HG03575 (cell line): ENCODE data around the gene ZNHIT6.

Experiments used
- ATAC-seq: cut with Tn5 transposase; IDR thresholded peaks from one replicate; pipeline ENCODE4 v1.9.1; 2021; ENCODE audit not compliant: unreplicated experiment, insufficient number of reproducible peaks, low FRiP score; ENCODE audit errors: extremely low read depth

Gene ZNHIT6

DNA sequence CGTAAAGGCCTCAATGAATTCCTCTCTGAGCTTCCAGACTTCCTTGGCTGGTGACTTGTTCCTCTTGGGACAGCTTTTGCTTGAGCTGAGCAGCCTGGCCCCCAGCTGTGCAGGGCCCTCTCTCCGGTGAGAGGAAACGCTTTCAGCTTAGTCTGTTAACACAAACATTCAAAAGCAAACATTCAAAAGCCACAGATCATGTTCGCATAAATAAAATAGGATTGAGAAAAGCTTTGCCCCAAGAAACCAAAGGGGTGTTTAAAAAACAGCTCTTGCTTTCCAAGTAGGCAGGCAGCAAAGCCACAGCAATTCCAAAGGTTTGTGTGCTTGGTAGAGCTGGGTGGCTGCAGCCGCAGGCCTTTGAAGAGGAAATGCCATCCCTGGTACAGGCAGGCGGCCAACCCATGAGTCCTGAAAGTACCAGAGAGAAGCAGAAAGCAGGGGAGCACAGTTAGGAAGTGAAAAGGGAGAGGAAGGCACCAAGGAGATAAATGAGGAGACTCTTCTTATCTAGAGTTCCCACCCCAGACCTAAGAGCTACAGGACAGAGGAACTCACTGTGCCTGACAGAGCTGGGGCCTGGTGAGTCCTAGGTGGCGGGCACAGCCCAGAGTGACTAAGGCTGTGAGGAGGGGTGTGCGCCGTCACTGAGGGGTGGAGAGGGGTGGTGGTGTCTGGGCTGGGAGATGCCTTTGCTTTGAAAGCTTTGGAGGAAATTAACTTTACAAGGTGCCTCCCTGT lies 79.3 kb downstream of the ZNHIT6 start:
- ATAC-seq, result no peak

DNA sequence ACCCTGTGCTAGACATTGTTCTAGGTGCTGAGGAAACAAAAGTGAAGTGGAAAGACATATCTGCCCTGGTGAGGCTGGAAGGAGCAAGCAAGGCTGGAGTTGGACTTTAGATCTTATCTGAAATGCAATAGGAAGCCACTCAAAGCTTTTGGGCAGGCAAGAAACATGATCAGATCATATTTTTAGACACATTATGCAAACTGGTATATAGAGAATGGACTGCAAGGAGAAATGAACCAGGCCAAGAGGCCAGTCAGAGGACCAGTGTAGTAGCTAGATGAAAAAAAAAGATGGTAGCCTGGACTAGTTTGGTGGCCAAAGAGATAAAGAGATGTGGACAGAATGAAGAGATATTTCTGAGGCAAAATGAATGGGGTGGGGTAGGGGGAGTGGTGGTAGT lies 81.4 kb downstream of the ZNHIT6 start:
- no peak for ATAC-seq

DNA sequence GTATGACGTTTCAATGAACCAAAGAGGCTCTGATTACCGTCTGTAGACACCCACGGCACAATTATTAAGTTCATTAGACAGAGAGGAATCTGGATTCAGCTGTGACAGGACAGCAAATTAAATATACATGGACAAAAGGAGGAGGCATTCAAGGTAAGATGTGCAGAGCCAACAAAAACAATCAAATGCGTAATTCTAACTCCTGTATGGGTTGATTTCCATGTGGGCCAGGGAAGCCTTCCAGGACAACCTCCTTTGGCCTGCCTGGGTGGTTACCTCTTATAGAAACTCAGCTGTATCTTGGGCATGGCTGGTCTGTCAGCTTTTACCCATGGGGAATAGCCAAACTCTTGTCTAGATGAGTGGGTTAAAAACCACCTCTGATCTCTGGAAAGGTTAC lies 83.9 kb downstream of the ZNHIT6 start:
- ATAC-seq, result no peak

DNA sequence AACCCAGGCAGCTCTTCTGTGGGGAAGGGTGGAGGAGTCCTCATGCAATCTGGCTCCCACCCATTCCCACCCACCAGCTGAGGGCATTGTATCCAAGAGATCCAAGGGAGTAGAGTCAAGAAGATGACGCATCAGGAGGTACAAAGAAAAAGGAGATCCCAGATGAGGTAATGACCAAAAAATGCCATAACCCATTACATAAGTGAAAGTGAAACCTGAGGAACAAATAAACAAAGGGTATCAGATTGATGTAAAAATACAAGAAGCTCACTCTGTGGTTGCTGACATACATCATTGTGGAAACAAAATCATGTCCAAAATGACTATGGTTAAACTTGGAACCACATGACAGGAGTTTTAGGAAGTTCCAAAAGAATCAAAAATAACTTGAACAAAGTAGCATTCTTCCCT lies 85.2 kb downstream of the ZNHIT6 start:
- ATAC-seq, result no peak

DNA sequence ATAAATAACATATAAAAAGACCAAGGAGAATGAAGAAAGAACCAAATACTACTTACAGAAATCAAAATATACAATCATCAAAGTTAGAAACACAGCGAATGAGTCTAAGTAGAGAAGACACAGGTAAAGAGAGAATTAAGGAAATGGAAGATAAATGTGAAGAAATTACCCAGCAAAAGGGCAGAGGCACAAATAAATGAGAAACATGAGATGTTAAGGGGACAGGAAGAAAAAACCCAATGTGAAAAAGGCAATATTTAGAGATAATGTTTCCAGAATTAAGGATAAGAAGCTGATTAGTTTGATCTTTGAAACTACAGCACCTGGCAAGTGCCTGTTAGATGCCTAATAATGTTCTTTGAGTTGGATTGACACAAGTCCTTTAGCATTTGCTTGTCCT lies 86.8 kb downstream of the ZNHIT6 start:
- no peak for ATAC-seq

DNA sequence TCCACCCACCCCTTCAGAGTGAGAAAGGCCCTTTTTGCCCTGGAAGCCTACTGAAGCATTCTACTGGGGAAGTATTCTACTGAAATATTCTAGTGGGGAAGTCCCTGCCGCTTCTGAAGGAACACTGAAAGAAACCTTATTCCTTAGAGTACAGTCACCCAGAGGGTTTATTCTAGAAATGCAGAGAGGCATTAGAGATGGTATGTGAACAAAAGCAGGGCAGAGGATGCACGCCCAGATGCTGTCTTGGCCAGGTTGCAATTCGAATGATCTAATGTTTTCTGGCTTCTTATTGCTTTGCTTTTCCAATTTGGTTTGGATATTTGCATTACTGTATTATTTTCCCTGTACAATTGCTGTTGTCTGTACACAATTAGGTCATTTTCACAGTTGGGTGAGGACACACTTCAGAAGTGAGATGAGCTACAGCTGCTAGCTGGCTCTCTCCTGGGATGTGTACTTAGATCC lies 90.6 kb downstream of the ZNHIT6 start:
- ATAC-seq, result no peak

DNA sequence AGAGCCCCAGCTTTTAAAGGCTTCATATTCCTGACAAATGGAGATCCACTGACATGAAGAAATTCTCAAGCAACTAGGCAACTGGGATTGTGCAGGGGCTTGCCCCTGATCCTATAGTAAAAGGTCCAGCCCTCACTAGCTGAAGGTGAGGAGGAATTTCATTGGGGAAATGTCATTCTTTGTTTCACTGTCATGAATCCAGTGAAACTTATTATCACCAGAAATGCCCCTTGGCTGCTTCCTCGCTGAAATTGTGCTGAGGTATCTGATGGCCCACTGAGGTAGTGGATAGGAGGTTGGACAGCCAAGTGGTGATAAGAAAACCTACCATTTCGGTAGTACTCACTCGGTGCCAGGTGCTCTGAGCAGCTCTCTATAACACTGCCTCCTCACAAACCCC lies 91.5 kb downstream of the ZNHIT6 start:
- no peak for ATAC-seq

DNA sequence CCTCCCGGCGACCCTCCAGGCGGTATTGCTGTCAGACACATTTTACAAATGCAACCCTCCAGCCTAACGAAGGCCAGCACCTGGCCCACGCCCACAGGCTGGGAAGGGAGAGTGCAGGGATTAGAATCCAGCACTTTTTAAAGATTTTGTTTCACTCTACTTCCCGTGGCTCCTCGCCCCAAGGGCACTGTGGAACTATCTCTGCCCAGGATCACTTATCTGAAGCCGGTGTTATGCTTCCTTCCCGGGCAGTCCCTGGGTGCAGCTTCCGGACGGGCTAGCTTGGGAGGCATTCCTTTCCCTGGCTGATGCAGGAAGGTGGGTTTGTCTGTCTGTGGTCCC lies 91.9 kb downstream of the ZNHIT6 start:
- ATAC-seq, result no peak

DNA sequence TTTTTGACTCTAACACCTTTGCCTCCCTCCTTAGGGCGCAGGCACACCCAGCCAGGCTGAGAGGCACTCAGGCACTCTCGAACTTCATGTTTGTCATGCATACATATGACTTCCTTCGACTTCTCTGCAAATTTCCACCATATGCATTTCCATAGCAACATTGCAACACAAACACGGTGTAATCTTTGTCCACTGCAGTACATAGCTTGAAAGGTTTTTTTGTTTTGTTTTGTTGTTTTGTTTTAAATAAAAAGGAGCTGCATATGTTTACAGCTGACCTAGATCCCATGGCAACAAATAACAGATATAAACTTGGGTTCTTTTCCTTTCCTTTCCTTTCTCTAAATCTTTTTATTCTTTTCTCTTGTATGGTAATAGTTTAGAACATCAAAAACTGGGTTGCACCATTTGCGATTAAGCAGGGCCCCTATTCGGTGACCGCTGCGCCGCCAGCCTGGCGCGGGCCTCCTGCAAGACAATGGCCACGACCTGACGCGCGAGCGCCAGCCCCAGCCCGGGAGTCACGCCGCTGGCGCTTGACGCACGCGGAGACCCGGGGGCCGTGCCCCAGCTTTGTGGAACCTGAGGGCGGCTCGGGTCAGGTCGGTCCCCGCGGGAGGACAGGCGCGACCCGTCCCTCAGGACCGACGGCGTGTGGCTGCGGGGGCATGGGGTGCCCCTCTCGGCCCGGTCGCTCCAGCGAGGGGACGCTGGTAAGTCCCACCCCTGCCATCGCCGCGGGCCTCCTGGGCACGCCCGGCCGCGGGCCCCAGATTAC lies 92.5 kb downstream of the ZNHIT6 start:
- ATAC-seq, result no peak

DNA sequence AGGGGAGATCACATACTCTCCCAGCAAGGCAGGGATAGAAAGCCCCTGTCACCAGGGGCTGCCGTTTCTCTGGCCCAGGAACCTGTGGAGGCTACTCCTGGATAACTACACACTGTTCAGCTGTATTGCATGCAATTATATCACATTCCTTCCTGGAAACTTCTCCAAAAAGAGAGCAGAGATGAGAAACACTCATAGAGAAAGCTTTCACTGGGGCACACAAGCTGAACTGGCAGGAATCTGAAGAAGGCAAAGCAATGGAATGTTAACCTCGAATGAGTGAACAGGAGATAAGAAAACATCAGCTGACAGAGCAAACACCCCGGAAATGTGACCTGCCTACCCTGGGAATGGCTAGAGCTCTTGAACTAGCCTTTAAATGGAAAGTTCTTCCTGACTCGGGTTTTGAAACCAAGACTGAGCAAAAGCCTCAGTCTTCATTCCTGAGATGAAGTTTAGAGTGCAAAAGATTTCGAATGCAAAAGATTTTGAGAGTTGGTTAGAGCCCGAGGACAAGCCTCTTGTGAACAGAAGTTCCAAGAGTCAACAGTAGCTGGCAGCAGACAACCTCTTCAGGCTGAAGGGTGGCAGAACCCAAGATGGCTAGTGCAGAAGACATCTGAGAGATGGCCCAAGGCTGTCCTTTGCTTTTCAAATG lies 95.4 kb downstream of the ZNHIT6 start:
- no peak for ATAC-seq

DNA sequence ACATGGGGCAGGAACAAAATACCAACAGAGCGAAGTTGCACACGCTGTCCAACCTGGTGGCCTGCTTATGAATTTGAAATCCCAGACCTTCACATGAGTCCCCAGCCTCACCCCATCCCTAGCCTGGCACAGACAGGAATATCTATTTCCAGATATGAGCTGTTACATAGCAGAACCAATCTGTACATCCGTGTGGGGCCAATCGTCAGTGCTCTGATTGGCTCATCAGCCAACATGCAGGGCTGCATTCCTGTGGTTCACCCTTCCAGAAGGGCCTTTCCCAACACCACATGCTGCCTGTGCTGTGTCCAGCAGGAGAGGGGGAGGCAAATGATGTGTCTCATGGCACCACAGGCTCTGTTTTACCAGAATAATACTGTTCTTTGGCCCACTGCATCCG lies 96.4 kb downstream of the ZNHIT6 start:
- no peak for ATAC-seq

DNA sequence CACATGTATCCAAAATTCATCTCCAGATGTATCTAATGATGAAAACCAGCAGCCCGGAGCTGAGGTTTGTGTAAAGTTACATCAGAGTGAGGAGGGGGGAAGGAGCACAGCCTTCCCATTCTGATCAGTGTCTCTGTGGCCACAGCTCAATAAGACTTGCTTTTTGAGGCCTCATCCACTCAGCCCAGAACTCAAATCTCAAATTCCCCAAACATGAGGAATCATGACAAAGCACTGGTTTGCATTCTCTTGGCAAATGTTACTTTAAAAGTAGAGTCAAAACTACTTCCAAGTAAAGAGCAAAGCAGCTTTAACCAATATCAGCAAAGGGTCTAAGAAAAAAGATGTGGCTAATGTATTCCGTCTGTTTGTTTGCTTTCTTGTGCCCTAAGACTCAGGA lies 96.8 kb downstream of the ZNHIT6 start:
- no peak for ATAC-seq

DNA sequence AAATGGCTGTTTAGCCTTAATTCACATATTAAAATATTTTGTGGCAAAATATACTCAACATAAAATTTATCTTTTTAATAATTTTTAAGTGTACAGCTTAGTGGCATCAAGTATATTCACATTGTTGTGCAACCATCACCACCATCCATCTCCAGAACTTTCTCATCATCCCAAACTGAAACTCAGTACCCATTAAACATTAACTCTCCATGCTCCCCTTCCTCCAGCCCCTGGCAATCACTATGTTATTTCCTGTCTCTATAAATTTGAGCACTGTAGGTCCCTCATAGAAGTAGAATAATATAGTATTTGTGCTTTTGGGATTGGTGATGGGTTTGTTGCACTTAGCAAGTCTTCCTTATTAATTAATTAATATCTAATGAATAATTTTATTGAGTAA lies 98.3 kb downstream of the ZNHIT6 start:
- ATAC-seq, result no peak

DNA sequence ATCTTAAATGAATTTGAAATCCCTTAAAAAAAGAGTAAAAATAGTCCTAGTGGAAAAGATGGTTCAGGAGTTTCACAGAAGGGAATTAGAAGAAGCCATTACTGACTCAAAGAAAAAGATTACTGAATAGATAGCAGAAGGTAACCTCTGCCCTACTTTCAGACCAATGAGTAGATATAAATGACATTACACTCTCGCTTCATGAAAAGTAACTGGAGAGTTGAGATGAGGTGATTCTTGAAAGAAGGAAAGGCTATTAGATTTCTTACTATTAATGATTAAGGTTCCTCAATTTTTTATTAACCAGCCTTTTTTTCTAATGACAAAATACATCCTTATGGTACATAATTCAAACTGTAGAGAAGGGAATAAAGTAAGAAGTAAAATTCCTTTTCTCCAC lies 99.4 kb downstream of the ZNHIT6 start:
- no peak for ATAC-seq

DNA sequence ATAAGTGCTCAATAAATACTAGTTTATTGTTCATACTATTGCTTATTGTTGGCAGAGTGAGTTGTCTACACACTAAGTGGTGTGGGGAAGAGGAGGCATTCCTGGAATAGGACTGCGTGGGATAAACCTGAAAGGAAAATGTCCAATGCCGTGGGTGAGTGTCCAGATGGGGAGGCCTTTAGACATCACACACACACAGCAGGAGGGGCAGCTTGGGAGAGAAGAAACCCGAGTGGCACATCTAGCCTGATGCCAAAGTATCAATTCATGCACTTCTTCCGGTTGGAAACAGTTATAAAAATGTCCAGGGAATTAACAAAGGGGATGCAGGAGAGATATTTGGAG lies 100.3 kb downstream of the ZNHIT6 start:
- no peak for ATAC-seq

DNA sequence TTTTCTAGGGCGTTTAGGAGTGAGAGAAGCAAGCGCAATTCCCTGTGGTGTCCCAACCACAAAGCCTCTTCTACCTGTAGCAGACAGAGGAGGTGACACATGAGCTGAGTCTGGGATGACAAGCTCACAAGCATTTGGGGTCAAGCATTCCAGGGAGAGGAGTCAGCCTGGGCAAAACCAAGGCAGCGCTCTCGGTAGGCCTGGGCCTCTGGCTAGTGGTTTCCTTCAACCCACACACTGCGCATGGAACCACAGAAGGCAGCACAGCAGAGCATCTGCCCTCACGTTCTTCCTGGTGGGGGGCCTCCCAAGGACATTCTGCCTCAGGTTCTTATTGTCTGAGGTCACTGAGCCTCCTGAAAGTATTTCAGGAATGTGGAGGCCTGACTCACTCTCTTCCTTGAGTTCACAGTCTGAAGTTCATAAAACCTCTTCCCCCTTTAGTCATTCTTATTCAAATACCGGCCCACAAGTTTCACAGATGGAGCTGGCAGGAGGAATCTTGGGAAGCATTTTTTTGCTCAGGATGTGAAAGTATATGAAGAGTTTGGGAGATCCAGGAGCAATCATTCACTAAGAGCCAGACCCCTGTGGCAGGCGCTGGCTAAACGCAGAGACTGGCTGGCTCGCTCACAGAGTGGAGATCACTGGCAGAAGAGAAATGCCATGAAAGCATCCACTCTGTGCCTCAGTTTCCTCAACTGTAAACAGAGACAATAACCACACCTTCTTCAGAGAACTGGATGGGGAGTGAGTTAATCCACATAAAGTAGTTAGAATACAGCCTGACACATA lies 100.9 kb downstream of the ZNHIT6 start:
- no peak for ATAC-seq

DNA sequence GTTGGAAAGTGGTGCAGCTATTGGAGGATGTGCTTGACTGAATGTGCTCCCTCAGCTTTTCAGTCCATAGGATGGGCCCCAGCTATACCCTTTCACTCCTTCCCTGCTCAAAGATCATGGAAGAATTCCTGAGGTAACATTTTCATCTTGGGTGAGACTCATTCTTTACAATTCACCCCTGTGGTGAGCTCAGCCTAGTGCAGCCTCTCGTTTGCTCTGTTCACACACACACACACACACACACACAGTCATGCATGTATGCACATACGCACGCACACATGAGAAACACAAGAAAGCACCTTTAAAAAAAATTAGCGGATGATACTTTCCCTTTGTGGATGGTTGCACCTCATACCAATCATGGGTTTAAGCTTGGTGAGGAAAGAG lies 101.8 kb downstream of the ZNHIT6 start:
- no peak for ATAC-seq

DNA sequence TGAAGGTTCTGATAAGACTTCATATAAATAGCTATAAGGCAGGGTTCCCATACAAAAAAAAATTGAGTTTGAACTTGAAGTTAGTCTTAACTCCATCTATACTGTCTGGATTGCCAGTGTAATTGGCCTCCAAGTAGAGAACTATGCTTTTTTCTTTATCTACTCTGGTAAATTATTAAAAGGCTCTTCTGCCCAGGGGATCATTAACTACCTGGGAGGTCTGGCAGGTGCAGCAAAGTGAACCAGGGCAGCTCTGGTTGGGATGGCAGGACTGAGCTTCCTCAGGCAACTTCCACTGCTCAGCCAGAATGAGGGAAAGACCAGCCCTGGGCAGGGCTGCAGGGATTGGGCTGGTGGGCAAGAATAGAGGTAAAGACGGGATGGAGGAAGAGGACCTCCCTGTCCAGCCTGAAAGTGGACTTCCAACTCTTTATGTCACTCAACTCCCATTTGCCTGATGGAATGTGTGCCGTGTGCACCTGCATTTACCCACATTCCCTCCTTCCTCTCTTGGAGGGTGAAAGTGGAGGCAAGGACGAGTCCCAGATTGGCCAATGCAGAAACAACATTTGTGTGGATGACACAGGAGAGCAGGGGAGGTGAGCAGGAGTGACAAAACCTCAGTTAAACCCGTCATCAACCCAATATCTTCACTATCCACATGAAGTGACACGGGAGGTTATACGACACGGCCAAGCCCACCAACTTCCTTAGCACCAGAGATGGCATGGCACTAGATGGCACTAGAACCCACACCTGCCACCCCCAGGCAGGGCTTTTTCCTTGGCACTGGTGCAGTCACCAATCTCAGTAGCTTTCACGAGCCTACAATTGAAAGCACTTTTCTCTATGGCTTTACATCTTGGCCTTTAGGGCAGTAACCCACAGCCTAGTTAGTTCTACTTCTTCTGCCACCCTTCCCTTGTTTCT lies 102.5 kb downstream of the ZNHIT6 start:
- ATAC-seq, result no peak
